Measurements from ENCODE around the gene OSGIN1. TPM values are rescaled to one million over a fixed set of nuclear protein-coding genes. Genes with fewer than 3 reads are reported as not detected.

The OSGIN1 gene
- total RNA-seq, 1 donor from 2014 or later, result 12.5 TPM

GRCh38 chr16:83964684-83965443 lies 11.8 kb downstream of the OSGIN1 start:
- no peak overlapping the region for H3K4me3 ChIP-seq
- intact Hi-C loops (cut with micrococcal nuclease), result loop anchor here (10.0 kb wide), 1 partner anchor 100 kb away; no protein-coding TSS in a partner anchor
- H3K9me3 ChIP-seq (replicated peaks), result no peaks in the 10 kb centered on the region
- no peak for TF ChIP-seq CTCF (IDR thresholded peaks at IDR 0.05; ENCODE audit: borderline replicate concordance)
- peaks cover 12% of the 10 kb centered on the region for H3K27me3 ChIP-seq (ENCODE audit: low read depth)
- no peak for DNase-seq
- peaks cover 34% of the 10 kb centered on the region for H3K36me3 ChIP-seq
- H3K4me1 ChIP-seq, result peaks cover 22% of the 10 kb centered on the region
- H3K27ac ChIP-seq (replicated peaks), result no peak overlapping the region

- Histone ChIP-seq H3K27ac (replicated peaks) (no peak overlapping the region), H3K27me3 (ENCODE audit: low read depth) (peaks cover 16% of the 10 kb centered on the region), H3K4me1 (peaks cover 15% of the 10 kb centered on the region), H3K36me3 (peaks cover 28% of the 10 kb centered on the region), H3K9me3 (replicated peaks) (no peaks in the 10 kb centered on the region), H3K4me3 (no peak overlapping the region)
- intact Hi-C loops (cut with micrococcal nuclease), result loop anchor here (10.0 kb wide), 1 partner anchor 99 kb away; no protein-coding TSS in a partner anchor
- DNase-seq, result peak; percentile 9
- TF ChIP-seq CTCF (IDR thresholded peaks at IDR 0.05; ENCODE audit: borderline replicate concordance), result no peak
Measured at GRCh38 chr16:83965444-83966152, 12.6 kb downstream of the OSGIN1 start.

GRCh38 chr16:83966153-83966696 lies 13.2 kb downstream of the OSGIN1 start:
- TF ChIP-seq CTCF (IDR thresholded peaks at IDR 0.05; ENCODE audit: borderline replicate concordance), result no peak
- H3K9me3 ChIP-seq (replicated peaks), result no peaks in the 10 kb centered on the region
- intact Hi-C loops (cut with micrococcal nuclease), result loop anchor here (10.0 kb wide), 1 partner anchor 99 kb away; no protein-coding TSS in a partner anchor
- H3K4me3 ChIP-seq, result no peak overlapping the region
- H3K4me1 ChIP-seq, result peaks cover 11% of the 10 kb centered on the region
- peaks cover 22% of the 10 kb centered on the region for H3K36me3 ChIP-seq
- H3K27ac ChIP-seq (replicated peaks), result no peak overlapping the region
- peaks cover 16% of the 10 kb centered on the region for H3K27me3 ChIP-seq (ENCODE audit: low read depth)
- DNase-seq, result no peak

GRCh38 chr16:83967091-83967490 lies 14.1 kb downstream of the OSGIN1 start:
- Histone ChIP-seq H3K27me3 (ENCODE audit: low read depth) (peaks cover 16% of the 10 kb centered on the region), H3K4me1 (peaks cover 11% of the 10 kb centered on the region), H3K9me3 (replicated peaks) (no peaks in the 10 kb centered on the region), H3K4me3 (no peak overlapping the region), H3K36me3 (peaks cover 13% of the 10 kb centered on the region), H3K27ac (replicated peaks) (no peak overlapping the region)
- no peak for TF ChIP-seq CTCF (IDR thresholded peaks at IDR 0.05; ENCODE audit: borderline replicate concordance)
- intact Hi-C loops (cut with micrococcal nuclease), result loop anchor here (10.0 kb wide), 1 partner anchor 98 kb away; no protein-coding TSS in a partner anchor
- no peak for DNase-seq

GRCh38 chr16:83967838-83968305 lies 14.8 kb downstream of the OSGIN1 start, which contains the start of gene NECAB2:
Gene NECAB2 (plus strand): TSS chr16:83968244. CDS start chr16:83968649, 405 bp downstream.
- H3K4me1 ChIP-seq, result peaks cover 10% of the 10 kb centered on the region
- intact Hi-C loops (cut with micrococcal nuclease), result loop anchor here (10.0 kb wide), 1 partner anchor 97 kb away; no protein-coding TSS in a partner anchor
- peaks cover 10% of the 10 kb centered on the region for H3K36me3 ChIP-seq
- peak; percentile 81 for TF ChIP-seq CTCF (IDR thresholded peaks at IDR 0.05; ENCODE audit: borderline replicate concordance)
- peak within 1 kb of the TSS; percentile 64 for H3K4me3 ChIP-seq
- no peaks in the 10 kb centered on the region for H3K9me3 ChIP-seq (replicated peaks)
- no peak within 1 kb of the TSS for H3K27ac ChIP-seq (replicated peaks)
- peaks cover 16% of the 10 kb centered on the region for H3K27me3 ChIP-seq (ENCODE audit: low read depth)
- DNase-seq, result peak; percentile 62

Data from left ventricle myocardium inferior (tissue), 1 donor.